T-helper 17 cell (primary cell): ENCODE results near the gene ARMC9. TPM values are rescaled to one million over a fixed set of nuclear protein-coding genes. Genes with fewer than 3 reads are reported as not detected.
"Not testable (repeated sequence)": the region's sequence is repeated elsewhere in the genome, so short reads cannot be mapped to it uniquely, and the experiment has no call there.

ENCODE experiments used
- ATAC-seq: fragments of 150-1000 bp; cut with Tn5 transposase; 2 replicates; pipeline ENCODE4 v1.10.0; 2021; ENCODE audit warnings: mild to moderate bottlenecking, moderate library complexity
- DNase-seq, 3 donors: peaks; one replicate each; pipeline versions ENCODE4 v3.0.0 to v3.0.0-alpha.2; 2020 to 2021
- H3K9me3 ChIP-seq: one replicate; pipeline ENCODE4 v1.7.0; 2013; ENCODE audit warnings: low read length, mild to moderate bottlenecking; ENCODE audit not compliant: control insufficient read depth, poor library complexity, severe bottlenecking
- H3K27ac Mint-ChIP-seq: one replicate; pipeline ENCODE4 v1.8.0; 2022; ENCODE audit warnings: mild to moderate bottlenecking, moderate library complexity, mixed read lengths
- H3K27me3 Mint-ChIP-seq: one replicate; pipeline ENCODE4 v1.8.0; 2022; ENCODE audit warnings: mixed read lengths
- H3K36me3 Mint-ChIP-seq: one replicate; pipeline ENCODE4 v1.8.0; 2022; ENCODE audit warnings: low read depth, mixed read lengths
- H3K4me1 Mint-ChIP-seq: one replicate; pipeline ENCODE4 v1.8.0; 2022; ENCODE audit warnings: mild to moderate bottlenecking, mixed read lengths
- H3K4me3 Mint-ChIP-seq: one replicate; pipeline ENCODE4 v1.8.0; 2022; ENCODE audit warnings: mild to moderate bottlenecking, moderate library complexity, mixed read lengths
- total RNA-seq, 4 donors: library from RNA in 2 of 4; stranded (reverse) in 2 of 4; gene quantifications; one replicate each; pipeline ENCODE4 v1.2.3 and lab custom pipeline; 2022 to 2026

Gene ARMC9
- total RNA-seq, 2 donors from 2014 or later = 0.37 to 0.73 TPM

DNA sequence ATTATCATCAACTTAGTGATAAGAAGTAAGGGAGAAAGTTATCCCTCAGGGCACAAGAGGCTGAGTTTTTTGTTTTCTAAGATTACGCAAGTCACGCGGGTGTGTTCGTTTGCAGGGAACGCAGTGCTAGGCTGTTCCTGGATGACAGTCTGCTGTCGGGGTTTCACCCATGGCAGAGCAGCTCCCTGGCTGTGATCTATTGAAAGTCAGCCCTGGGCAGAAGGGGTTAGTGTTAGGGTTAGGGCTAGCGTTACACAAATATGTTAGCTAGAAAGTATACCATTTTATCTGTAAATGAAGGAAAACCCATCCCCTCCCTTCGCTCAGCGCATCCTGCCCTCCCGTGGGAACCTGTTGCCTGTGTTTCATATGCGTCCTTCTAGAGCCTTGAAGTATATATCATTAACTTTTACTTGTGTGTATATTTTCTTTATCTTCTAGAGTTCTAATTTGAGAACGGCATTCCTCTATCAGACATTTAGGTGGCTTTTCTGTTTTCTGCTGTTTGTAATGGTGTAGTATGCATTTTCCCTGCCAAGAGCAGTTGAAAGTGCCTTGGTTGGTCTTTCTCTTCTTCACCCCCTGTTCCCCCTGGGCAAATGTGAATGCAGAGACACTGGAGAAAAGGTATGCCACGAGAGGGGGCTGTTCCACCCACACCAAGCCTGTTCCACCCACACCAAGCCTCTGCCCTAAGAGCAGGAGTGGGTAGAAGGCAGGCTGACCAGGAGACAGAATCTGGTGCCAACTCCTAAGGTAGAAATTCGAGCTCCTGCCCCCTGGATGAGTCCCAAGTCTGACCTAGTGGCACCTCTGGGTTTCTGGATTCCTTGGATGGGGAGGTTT, 47.0 kb downstream of the ARMC9 start:
- ATAC-seq (peak; percentile 42), DNase-seq (no peak)
- Mint-ChIP-seq H3K4me1 (no peaks in the 10 kb centered on the region), H3K36me3 (no peaks in the 10 kb centered on the region), H3K4me3 (no peak overlapping the region), H3K27ac (no peak overlapping the region), H3K27me3 (peaks cover 5% of the 10 kb centered on the region)
- no peaks in the 10 kb centered on the region for H3K9me3 ChIP-seq

DNA sequence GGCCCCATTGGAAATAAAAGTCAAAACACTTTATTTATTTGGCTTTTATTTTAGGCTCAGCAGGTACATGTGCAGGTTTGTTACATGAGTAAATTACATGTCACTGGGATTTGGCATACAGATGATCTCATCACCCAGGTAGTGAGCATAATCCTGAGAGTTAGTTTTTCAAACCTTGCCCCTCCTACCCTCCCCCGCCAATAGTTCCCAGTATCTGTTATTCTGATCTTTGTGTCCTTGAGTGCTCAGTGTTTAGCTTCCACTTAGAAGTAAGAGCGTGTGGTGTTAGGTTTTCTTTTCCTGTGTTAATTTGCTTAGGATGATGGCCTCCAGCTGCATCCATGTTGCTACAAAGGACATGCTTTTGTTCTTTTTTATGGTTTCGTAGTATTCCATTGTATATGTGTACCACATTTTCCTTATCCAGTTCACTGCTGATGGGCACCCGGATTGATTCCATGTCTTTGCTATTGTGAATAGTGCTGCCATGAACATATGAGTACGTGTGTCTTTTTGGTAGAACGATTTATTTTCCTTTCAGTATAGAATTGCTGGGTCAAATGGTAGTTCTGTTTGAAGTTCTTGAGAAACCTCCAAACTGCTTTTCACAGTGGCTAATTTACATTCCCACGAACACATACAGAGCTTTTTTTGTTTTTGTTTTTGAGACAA, 47.9 kb downstream of the ARMC9 start:
- H3K36me3 Mint-ChIP-seq = peaks cover 3% of the 10 kb centered on the region
- no peak overlapping the region for H3K27ac Mint-ChIP-seq
- no peaks in the 10 kb centered on the region for H3K4me1 Mint-ChIP-seq
- no peaks in the 10 kb centered on the region for H3K9me3 ChIP-seq
- ATAC-seq (no peak), DNase-seq (no peak)
- H3K4me3 Mint-ChIP-seq = no peak overlapping the region
- peaks cover 9% of the 10 kb centered on the region for H3K27me3 Mint-ChIP-seq

GRCh38 chr2:231250146-231250545, 51.7 kb downstream of the ARMC9 start:
- Mint-ChIP-seq H3K4me3 (no peak overlapping the region), H3K36me3 (peaks cover 3% of the 10 kb centered on the region), H3K27ac (no peak overlapping the region), H3K4me1 (peaks cover 2% of the 10 kb centered on the region), H3K27me3 (peaks cover 21% of the 10 kb centered on the region)
- no peak for ATAC-seq
- no peak for DNase-seq
- H3K9me3 ChIP-seq = no peaks in the 10 kb centered on the region

DNA sequence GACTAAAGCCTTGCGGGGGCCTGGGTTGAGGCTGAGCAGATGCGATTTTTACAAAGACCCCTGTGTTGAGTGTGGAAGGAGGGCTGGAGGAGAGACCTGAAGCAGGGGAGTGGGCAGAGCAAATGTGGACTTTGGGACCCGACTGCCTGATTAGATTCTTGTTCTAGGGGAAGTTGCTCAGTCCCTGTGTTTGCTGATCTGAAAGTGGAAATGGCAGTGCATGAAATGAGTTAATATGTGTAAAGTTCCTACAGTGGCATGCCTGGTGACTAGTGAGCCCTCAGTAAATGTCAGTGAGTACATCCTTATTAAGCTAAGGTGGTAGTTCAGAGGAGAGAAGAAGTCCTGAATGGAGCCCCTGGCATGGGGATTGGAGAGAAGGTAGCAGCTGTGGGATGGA, 52.3 kb downstream of the ARMC9 start:
- Mint-ChIP-seq H3K36me3 (peaks cover 3% of the 10 kb centered on the region), H3K4me1 (peaks cover 2% of the 10 kb centered on the region), H3K27me3 (peaks cover 21% of the 10 kb centered on the region), H3K27ac (no peak overlapping the region), H3K4me3 (no peak overlapping the region)
- DNase-seq (no peak), ATAC-seq (no peak)
- H3K9me3 ChIP-seq = no peaks in the 10 kb centered on the region

- not testable (repeated sequence) for H3K4me1 Mint-ChIP-seq, ATAC-seq, H3K4me3 Mint-ChIP-seq
Observed at GRCh38 chr2:231253292-231253691, 54.9 kb downstream of the ARMC9 start.

DNA sequence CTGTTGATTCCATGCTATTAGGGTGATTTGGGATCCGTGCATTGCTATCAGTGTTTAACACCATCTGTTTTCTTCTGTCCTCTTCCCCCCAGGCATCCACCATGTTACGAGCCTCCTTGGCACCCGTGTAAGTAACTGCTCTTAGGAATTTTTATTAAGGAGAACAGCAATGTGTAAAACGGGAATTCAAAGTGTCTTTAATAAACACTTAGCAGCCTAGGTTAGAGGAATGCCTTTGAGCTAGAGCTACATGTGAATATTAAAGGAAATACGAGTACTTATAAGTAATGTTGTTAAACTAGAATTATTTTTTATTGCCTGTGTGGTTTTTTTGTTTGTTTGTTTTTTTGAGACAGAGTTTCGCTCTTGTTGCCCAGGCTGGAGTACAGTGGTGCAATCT, 58.1 kb downstream of the ARMC9 start:
- Mint-ChIP-seq H3K4me3 (no peak overlapping the region), H3K27ac (no peak overlapping the region), H3K4me1 (peaks cover 13% of the 10 kb centered on the region), H3K27me3 (peaks cover 31% of the 10 kb centered on the region), H3K36me3 (no peaks in the 10 kb centered on the region)
- no peak for ATAC-seq
- DNase-seq = no peak
- H3K9me3 ChIP-seq = no peaks in the 10 kb centered on the region

More at GRCh38 chr2:231253292-231253691, 54.9 kb downstream of the ARMC9 start:
- H3K27me3 Mint-ChIP-seq = peaks cover 31% of the 10 kb centered on the region
- DNase-seq, H3K9me3 ChIP-seq, H3K27ac Mint-ChIP-seq, H3K36me3 Mint-ChIP-seq: not testable (repeated sequence)

GRCh38 chr2:231257763-231258162, 59.3 kb downstream of the ARMC9 start:
- DNase-seq (no peak), ATAC-seq (no peak)
- Mint-ChIP-seq H3K4me1 (peaks cover 13% of the 10 kb centered on the region), H3K27ac (no peak overlapping the region), H3K36me3 (no peaks in the 10 kb centered on the region), H3K4me3 (no peak overlapping the region), H3K27me3 (peaks cover 39% of the 10 kb centered on the region)
- H3K9me3 ChIP-seq = no peaks in the 10 kb centered on the region

- H3K27ac Mint-ChIP-seq = no peak overlapping the region
- no peaks in the 10 kb centered on the region for H3K36me3 Mint-ChIP-seq
- no peaks in the 10 kb centered on the region for H3K9me3 ChIP-seq
- H3K27me3 Mint-ChIP-seq = peaks cover 39% of the 10 kb centered on the region
- H3K4me3 Mint-ChIP-seq = no peak overlapping the region
- H3K4me1 Mint-ChIP-seq = peaks cover 13% of the 10 kb centered on the region
- no peak for DNase-seq
- no peak for ATAC-seq
Observed at GRCh38 chr2:231258701-231259100, 60.3 kb downstream of the ARMC9 start.

- Mint-ChIP-seq H3K27me3 (peaks cover 37% of the 10 kb centered on the region), H3K36me3 (no peaks in the 10 kb centered on the region), H3K4me1 (peaks cover 11% of the 10 kb centered on the region), H3K4me3 (peak overlapping the region; percentile 47), H3K27ac (no peak overlapping the region)
- DNase-seq (no peak), ATAC-seq (peak; percentile 78)
- H3K9me3 ChIP-seq = no peaks in the 10 kb centered on the region
Observed at GRCh38 chr2:231259104-231259503, 60.7 kb downstream of the ARMC9 start.

DNA sequence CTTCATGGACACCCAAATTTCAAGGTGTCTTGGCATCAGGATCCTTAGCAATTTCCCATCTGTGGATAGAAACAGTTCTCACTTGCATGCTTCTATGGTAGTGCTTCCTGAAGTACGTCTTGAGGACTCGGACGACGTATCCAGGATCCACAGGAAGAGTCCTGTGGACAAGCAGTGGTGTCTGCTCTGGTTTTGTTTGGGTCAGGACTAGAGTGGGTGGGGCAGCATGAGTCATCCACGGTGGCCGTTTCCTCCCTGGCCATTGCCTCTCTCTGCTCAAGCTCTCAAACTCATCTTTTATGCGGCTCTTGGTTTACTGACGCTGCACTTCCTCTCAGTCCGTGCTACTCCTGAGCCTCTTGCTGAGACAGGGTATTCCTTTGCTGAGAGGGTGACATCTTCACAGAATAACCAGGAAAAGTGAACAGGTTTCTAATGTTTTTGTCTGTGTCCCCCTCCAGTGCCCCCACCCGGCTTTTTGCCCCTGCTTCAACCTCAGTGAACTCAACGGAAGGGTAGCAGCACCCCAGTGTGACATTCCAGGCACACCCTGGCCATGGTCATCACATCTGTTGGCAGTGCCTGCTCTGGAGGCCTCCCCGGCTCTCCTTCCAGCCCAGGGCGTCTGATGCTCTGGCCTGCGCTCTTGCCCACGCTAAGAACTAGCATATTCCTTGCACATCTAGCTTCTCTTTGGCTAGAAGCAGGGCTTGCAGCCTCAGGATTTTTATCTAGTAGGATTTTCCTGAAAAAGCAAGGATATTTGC, 62.2 kb downstream of the ARMC9 start:
- ATAC-seq (no peak), DNase-seq (no peak)
- peaks cover 33% of the 10 kb centered on the region for H3K27me3 Mint-ChIP-seq
- peaks cover 11% of the 10 kb centered on the region for H3K4me1 Mint-ChIP-seq
- no peak overlapping the region for H3K27ac Mint-ChIP-seq
- H3K36me3 Mint-ChIP-seq = no peaks in the 10 kb centered on the region
- no peaks in the 10 kb centered on the region for H3K9me3 ChIP-seq
- no peak overlapping the region for H3K4me3 Mint-ChIP-seq

DNA sequence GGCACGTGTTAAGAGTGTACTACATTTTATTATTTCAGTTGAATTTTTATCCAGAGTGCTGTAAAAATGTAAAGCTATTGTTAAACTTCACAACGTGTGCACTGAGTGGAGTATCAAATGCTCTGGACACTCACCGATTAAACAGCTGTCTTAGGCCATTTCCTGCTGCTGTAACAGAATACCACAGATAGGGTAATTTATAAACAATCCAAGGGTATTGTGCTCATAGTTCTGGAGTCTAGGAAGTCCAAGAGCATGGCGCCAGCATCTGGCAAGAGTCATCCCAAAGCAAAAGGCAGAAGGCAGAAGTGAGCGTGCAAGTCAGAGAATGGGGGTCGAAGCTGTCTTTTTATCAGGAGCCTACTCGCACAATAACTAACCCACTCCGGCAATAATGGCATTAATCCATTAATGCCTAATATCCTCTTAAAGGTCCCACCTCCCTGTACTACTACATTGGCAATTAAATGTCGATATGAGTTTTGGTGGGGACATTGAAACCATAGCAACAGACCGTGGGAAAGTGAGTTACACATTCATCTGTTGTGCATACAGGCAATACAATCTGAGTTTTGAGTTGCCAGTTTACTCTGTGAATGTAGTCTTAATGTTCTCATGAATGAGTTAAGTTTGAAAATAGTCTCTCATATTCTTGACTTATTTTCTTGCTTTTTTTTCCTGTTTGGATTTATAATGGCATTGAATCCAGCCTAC, 64.8 kb downstream of the ARMC9 start:
- H3K9me3 ChIP-seq = no peaks in the 10 kb centered on the region
- H3K27me3 Mint-ChIP-seq = peaks cover 22% of the 10 kb centered on the region
- no peak for DNase-seq
- H3K27ac Mint-ChIP-seq = no peak overlapping the region
- H3K4me3 Mint-ChIP-seq = no peak overlapping the region
- peaks cover 11% of the 10 kb centered on the region for H3K4me1 Mint-ChIP-seq
- no peaks in the 10 kb centered on the region for H3K36me3 Mint-ChIP-seq
- ATAC-seq = no peak

- no peak for ATAC-seq
- no peaks in the 10 kb centered on the region for H3K9me3 ChIP-seq
- Mint-ChIP-seq H3K4me1 (no peaks in the 10 kb centered on the region), H3K27ac (no peak overlapping the region), H3K27me3 (peaks cover 20% of the 10 kb centered on the region), H3K36me3 (no peaks in the 10 kb centered on the region), H3K4me3 (no peak overlapping the region)
- no peak for DNase-seq
Observed at GRCh38 chr2:231270221-231271114, 72.0 kb downstream of the ARMC9 start.
